Skeletal muscle cell (primary cell): Measurements from ENCODE around the gene SIK2.

Source experiments
- DNase-seq: peaks from one replicate; pipeline ENCODE4 v3.0.0-alpha.2; 2010; ENCODE audit warnings: low read depth
- H3K4me3 ChIP-seq: 2 replicates; pipeline ENCODE4 v1.5.1; 2011; ENCODE audit warnings: low read depth, mild to moderate bottlenecking, control low read depth, low read length, moderate library complexity

SIK2 gene

GRCh38 chr11:111601979-111602864 lies at the start of gene SIK2:
SIK2 (plus strand) TSS chr11:111602449; CDS start chr11:111602564, 115 bp downstream.
- H3K4me3 ChIP-seq, result peak within 1 kb of the TSS; percentile 87

DNA sequence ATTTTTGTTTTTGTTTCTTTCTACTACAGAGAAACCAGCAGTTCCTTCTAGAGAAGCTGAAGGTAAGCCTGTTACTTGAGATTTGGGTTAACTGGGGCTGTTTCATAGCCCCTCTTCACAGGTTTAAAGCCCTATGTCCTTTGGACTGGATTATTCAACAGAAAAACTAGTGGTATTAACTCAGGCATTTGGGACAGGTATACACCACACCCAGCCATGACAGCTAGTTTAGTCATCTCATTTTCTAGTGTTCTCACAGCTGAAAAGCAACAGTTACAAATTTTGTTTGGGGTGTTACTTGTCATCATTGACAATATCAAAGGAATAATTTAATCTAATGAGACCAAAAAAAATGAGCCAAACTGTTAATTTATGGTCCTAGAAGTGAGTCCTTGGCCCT lies 47.7 kb upstream of the SIK2 start:
- no peak for DNase-seq
- H3K4me3 ChIP-seq, result no peak overlapping the region

More at GRCh38 chr11:111601979-111602864, at the start of gene SIK2:
- peak; percentile 90 for DNase-seq

DNA sequence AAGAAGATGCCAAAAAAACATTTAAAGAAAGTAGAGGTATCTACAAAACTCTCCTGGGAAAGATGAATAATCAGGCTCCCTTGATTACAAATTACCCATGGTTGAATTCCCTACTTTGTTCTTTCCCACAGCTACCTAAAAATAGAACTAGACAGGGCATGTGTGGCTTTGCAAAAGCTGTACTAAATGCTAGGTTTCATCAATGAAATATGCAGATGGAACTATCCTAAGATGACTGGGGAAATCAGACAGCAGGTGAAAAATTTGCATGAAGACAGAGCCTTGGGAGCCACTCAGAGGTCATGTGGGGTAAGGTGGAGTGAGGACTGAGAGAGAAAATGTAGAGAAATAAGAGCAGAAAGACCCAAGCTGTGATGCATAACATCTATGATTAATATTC lies 47.0 kb upstream of the SIK2 start:
- DNase-seq, result no peak
- no peak overlapping the region for H3K4me3 ChIP-seq

- H3K4me3 ChIP-seq, result no peak overlapping the region
- peak; percentile 85 for DNase-seq
These were observed 44.7 kb upstream of the SIK2 start for GRCh38 chr11:111557425-111558111.

DNA sequence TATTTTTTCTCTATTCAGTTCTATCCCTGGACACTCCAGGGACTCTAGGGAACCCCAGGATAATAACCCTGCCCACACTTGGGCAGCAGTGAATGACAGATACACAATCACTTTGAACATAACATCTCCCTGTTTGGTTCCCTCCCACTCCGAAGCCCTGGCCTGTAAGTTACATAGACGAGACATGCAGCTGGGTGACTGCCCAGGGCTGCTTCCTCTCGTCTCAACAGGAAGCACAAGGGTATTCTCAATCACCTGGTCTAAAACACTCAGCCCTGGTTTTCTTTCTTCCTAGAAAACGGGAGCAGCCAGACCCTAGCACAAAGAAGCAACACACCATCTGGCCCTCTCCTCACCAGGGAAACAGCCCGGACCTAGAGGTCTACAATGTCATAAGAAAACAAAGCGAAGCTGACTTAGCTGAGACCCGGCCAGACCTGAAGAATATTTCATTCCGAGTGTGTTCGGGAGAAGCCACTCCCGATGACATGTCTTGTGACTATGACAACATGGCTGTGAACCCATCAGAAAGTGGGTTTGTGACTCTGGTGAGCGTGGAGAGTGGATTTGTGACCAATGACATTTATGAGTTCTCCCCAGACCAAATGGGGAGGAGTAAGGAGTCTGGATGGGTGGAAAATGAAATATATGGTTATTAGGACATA lies 42.3 kb upstream of the SIK2 start:
- H3K4me3 ChIP-seq, result no peak overlapping the region
- no peak for DNase-seq

GRCh38 chr11:111560800-111561199 lies 41.4 kb upstream of the SIK2 start:
- no peak for DNase-seq
- H3K4me3 ChIP-seq, result no peak overlapping the region

- no peak overlapping the region for H3K4me3 ChIP-seq
- DNase-seq, result no peak
These were observed 40.9 kb upstream of the SIK2 start for GRCh38 chr11:111561306-111561705.

GRCh38 chr11:111561791-111562325 lies 40.4 kb upstream of the SIK2 start:
- peak; percentile 58 for DNase-seq
- no peak overlapping the region for H3K4me3 ChIP-seq

GRCh38 chr11:111562692-111563389 lies 39.4 kb upstream of the SIK2 start:
- no peak for DNase-seq
- H3K4me3 ChIP-seq, result no peak overlapping the region

DNA sequence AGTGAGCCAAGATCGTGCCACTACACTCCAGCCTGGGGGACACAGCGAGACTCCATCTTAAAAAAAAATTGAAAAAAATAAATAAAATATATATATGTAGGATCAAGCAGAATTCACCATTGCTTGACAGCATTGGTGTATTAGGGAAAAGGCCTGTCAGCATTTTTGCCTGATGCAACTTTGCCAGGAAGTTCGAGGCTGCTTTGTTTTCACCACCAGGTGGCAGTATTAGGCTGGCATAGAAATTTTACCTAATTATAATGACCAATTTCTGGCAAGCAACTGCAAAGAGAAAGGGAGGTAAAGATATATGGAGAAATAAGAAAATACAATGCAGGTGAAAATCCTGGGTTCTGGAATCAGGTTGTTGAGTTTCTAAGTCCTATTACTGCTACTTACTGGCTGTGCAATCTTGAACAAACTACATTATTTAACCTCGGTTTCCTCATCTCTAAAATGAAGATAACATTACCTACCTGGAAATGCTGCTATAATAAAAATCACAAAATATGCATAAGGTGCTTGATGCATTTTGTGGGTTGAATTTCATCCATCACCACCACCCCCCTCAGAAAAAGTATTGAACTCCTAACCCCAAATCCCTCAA lies 37.0 kb upstream of the SIK2 start:
- H3K4me3 ChIP-seq, result no peak overlapping the region
- DNase-seq, result no peak

- no peak overlapping the region for H3K4me3 ChIP-seq
- DNase-seq, result no peak
These were observed 35.9 kb upstream of the SIK2 start for GRCh38 chr11:111566324-111566723.

DNA sequence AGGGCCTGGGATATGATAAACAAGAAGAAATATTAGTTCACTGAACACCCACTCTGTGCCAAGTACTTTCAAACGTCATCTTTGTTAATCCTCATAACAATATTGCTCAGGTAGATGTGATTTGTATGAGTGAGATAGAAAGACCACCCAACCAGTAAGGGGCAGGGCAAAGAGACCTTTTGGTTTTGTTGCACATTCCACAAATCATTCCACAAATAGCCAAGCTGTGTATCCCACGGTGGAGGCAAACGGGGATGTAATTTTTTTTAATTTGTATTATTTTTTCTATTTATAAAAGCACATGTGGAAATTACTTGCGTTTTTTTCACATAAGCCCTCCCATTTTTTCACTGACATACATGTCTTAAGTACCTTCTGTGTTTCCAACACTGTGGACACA lies 32.8 kb upstream of the SIK2 start:
- no peak for DNase-seq
- H3K4me3 ChIP-seq, result no peak overlapping the region

DNA sequence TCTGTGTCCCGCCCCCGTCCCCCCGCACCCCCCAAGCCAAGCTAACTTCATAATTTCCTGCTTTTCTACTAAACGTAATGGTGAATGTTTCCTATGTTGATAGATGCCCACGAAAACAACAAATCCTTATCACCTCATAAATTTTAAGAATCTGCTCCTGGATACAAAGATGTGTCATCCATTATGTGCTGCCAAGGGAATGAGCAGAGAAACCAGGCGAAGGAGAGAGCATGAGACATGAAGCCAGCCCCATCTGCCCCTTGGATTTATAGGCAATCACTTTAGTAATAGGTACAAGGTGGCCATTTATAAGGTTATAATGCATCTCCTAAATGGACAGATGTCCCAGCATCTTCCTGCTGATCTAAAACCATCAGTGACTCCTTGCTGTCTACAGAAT lies 31.5 kb upstream of the SIK2 start:
- DNase-seq, result no peak
- no peak overlapping the region for H3K4me3 ChIP-seq

DNA sequence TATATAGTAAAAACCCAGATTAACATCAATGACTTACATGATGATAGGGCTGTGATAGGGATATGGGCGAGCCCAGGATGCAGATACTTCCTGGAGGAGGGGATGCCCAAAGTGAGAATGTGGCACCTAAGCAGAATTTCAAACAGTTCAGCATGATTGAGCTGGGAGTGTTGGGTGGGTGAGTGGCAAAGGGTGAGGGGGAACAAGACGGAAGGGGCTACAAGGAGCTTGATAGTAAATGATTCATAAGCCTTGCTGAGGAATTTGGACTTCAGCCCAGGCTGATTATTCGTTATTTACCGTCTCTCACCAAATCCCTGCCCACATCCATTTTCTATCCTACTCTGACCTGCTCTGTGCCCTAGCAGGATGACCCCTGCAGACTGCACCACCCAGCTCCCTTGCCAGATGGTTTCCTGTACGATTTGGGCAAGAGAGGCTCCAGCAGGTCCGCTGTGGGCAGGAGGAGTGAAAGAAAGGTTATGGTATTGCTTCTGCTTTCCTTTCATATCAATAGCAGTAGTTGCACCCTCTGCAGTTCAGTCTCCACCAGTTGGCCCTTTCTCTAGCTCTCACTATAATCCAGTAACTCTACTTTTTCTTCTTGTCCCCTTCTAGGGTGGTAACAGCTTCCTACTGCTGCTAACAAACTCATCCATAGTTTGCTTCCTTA lies 30.3 kb upstream of the SIK2 start:
- H3K4me3 ChIP-seq, result no peak overlapping the region
- no peak for DNase-seq

DNA sequence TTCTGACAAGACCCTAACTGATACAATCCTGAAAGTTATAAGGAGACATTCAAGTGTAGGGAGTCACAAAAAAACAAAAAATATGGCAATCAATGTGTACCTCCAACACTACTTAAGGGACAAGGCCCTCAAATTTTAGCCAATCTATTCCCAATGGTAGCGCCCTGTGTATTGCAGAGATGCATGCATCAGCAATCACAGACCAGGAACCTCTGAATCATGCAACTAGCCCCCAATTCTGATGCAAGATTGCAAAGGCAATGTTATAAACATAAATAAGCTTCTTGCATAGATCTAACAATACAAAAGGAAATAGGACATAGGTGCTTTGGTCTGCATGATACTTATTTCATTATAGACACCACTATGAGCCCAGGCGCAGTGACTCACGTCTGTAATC lies 29.7 kb upstream of the SIK2 start:
- no peak for DNase-seq
- H3K4me3 ChIP-seq, result no peak overlapping the region

GRCh38 chr11:111573821-111574249 lies 28.4 kb upstream of the SIK2 start:
- H3K4me3 ChIP-seq, result no peak overlapping the region
- no peak for DNase-seq

DNA sequence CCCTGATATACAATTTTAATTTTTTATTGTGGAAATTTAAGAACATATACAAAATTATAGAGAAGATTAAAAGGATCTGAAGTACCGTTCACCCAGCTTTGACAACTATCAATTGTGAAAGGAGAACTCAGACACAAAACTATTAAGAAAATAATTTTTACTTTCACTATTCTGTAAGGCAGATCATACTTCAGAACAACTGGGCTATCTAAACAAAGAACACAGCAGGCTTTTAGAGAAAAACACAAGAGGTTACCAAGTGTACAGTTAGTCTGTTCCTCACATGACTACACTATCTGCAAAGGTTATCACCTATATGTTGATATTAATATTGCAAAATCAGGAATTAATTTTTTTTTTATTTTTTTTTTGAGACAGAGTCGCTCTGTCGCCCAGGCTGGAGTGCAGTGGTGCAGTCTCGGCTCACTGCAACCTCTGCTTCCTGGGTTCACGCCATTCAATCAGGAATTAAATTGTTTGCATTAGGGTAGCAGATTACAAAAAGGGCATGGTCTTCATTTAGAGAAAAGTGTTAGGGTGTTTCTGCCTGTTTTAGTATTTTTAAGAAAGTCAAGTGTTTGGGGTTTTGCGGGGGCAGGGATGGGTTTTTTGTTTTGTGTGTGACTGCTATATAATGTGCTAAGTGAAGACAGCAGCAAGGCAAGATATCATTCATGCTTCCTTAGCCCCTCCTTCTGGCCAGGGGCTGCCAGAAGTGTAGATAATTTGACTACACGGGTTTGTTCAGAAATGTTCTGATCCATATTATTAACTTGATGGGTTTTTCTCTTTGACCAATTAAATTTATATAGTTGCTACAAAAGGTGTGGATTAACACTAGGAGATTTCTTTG lies 27.6 kb upstream of the SIK2 start:
- DNase-seq, result no peak
- no peak overlapping the region for H3K4me3 ChIP-seq

DNA sequence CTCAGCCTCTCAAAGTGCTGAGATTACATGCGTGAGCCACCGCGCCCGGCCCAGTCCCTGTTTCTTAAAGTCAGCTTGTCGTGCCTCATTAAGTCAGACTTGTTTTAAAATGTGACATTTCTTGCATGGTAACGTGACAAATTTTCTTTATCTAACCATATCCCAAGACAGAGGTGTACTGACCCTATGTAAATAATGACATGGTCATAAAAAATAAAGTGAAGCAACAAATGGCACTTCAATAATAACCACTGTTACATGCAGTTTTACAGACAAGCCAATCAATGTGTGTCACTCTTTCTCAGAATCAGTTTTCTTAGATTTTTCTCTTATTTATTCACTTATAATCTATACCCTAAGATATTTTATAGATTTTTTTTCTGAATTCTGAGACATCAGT lies 26.5 kb upstream of the SIK2 start:
- DNase-seq, result no peak

More for the DNA sequence above, 26.5 kb upstream of the SIK2 start:
- no peak overlapping the region for H3K4me3 ChIP-seq
